B cell (primary cell): Measurements from ENCODE around the gene ING4. TPM values are rescaled to one million over a fixed set of nuclear protein-coding genes. Genes with fewer than 3 reads are reported as not detected.

Experiments
- ATAC-seq: fragments of 200-7000 bp; cut with Tn5 transposase; one replicate; pipeline ENCODE4 v1.10.0; 2021; ENCODE audit warnings: low read depth, mild to moderate bottlenecking, moderate number of reproducible peaks, moderate library complexity
- CTCF ChIA-PET: fragments of 350-600 bp; sonication (Branson Sonifier 250); formaldehyde crosslinking; loops from one replicate; lab custom pipeline; 2021; ENCODE audit warnings: antibody characterized with exemption, inconsistent platforms; lab: Charles Lee
- POLR2A ChIA-PET: fragments of 350-600 bp; sonication (Branson Sonifier 250); formaldehyde crosslinking; loops from one replicate; lab custom pipeline; 2021; ENCODE audit warnings: antibody characterized with exemption; lab: Charles Lee
- DNase-seq: peaks from one replicate; pipeline ENCODE4 v3.0.0; 2013
- H2AFZ ChIP-seq: 2 replicates; pipeline ENCODE4 v1.6.1; 2012; ENCODE audit warnings: mild to moderate bottlenecking, low read depth, low read length; ENCODE audit not compliant: insufficient read depth, poor library complexity, severe bottlenecking
- H3K27ac ChIP-seq, 2 donors: 1 replicate in 1 of 2; 2 replicates in 1 of 2; pipeline ENCODE4 v1.5.1; 2012 to 2013; ENCODE audit warnings: low read length in 2 of 2, mild to moderate bottlenecking in 2 of 2, moderate library complexity in 1 of 2
- H3K27me3 ChIP-seq, 4 experiments: fragments of 200-600 bp in 1 of 4; sonication (generic) in 1 of 4; replicated peaks in 1 of 4; 1 replicate in 2 of 4; 2 replicates in 2 of 4; pipeline versions ENCODE4 v1.6.1 to v1.7.0; 2013 to 2016; ENCODE audit warnings: low read length in 3 of 4, mild to moderate bottlenecking in 2 of 4, mixed read lengths in 1 of 4, moderate library complexity in 1 of 4; ENCODE audit not compliant: insufficient read depth in 4 of 4, control insufficient read depth in 3 of 4; ENCODE audit errors: control extremely low read depth in 1 of 4
- H3K36me3 ChIP-seq, 2 experiments: replicated peaks in 1 of 2; 1 replicate in 1 of 2; 2 replicates in 1 of 2; pipeline versions ENCODE4 v1.6.1 to v1.7.1; 2013; ENCODE audit warnings: low read length in 1 of 2; ENCODE audit not compliant: insufficient read depth in 2 of 2, control insufficient read depth in 1 of 2; ENCODE audit errors: control extremely low read depth in 1 of 2, extremely low read depth in 1 of 2
- H3K4me1 ChIP-seq, 2 donors: fragments of 200-600 bp in 1 of 2; sonication (generic) in 1 of 2; 1 replicate in 1 of 2; 2 replicates in 1 of 2; pipeline versions ENCODE4 v1.5.1 to v1.6.1; 2013 to 2017; ENCODE audit warnings: low read length in 2 of 2; ENCODE audit not compliant: control insufficient read depth in 2 of 2, insufficient read depth in 2 of 2
- H3K4me2 ChIP-seq: replicated peaks from 2 replicates; pipeline ENCODE3; 2012; ENCODE audit warnings: mild to moderate bottlenecking, low read depth, low read length; ENCODE audit not compliant: poor library complexity, severe bottlenecking
- H3K4me3 ChIP-seq, 5 experiments: fragments of 200-600 bp in 1 of 5; sonication (generic) in 1 of 5; 1 replicate in 3 of 5; 2 replicates in 2 of 5; pipeline versions ENCODE4 v1.5.1 to v1.7.0; 2011 to 2016; ENCODE audit warnings: low read length in 4 of 5, mild to moderate bottlenecking in 4 of 5, low read depth in 2 of 5, control low read depth in 1 of 5, moderate library complexity in 1 of 5; ENCODE audit not compliant: insufficient read depth in 1 of 5; ENCODE audit errors: control extremely low read depth in 1 of 5, extremely low read depth in 1 of 5
- H3K79me2 ChIP-seq: fragments of 200-600 bp; sonication (generic); one replicate; pipeline ENCODE4 v1.6.0; 2016; ENCODE audit warnings: low read length; ENCODE audit not compliant: control insufficient read depth, insufficient read depth
- H3K9ac ChIP-seq: fragments of 200-600 bp; sonication (generic); 2 replicates; pipeline ENCODE4 v1.6.1; 2017; ENCODE audit warnings: mild to moderate bottlenecking, low read length, moderate library complexity
- H3K9me3 ChIP-seq, 3 donors: one replicate each; pipeline versions ENCODE4 v1.6.1 to v1.7.1; 2013; ENCODE audit warnings: low read length in 2 of 3; ENCODE audit not compliant: control insufficient read depth in 2 of 3, insufficient read depth in 1 of 3; ENCODE audit errors: control extremely low read depth in 1 of 3
- H4K20me1 ChIP-seq: 2 replicates; pipeline ENCODE4 v1.6.0; 2012; ENCODE audit warnings: mild to moderate bottlenecking, low read length; ENCODE audit not compliant: insufficient read depth, control insufficient read depth, poor library complexity, severe bottlenecking
- H3K27ac Mint-ChIP-seq: one replicate; pipeline ENCODE4 v1.8.0; 2021; ENCODE audit warnings: mixed read lengths
- H3K27me3 Mint-ChIP-seq: one replicate; pipeline ENCODE4 v1.8.0; 2021; ENCODE audit warnings: mixed read lengths
- H3K4me1 Mint-ChIP-seq: one replicate; pipeline ENCODE4 v1.8.0; 2021; ENCODE audit warnings: mixed read lengths
- H3K4me3 Mint-ChIP-seq: one replicate; pipeline ENCODE4 v1.8.0; 2021; ENCODE audit warnings: mixed read lengths
- H3K9me3 Mint-ChIP-seq: one replicate; pipeline ENCODE4 v1.8.0; 2022; ENCODE audit warnings: mixed read lengths; ENCODE audit not compliant: insufficient read depth
- CTCF ChIP-seq: fragments of 200-600 bp; IDR thresholded peaks from one replicate; pipeline ENCODE4 v1.8.0; 2022; ENCODE audit warnings: antibody characterized with exemption, mild to moderate bottlenecking
- EZH2 ChIP-seq: IDR thresholded peaks from 2 replicates; pipeline ENCODE4 v1.6.1; 2012; ENCODE audit warnings: borderline replicate concordance, low read depth, mild to moderate bottlenecking, moderate library complexity, low read length; ENCODE audit not compliant: insufficient read depth, poor library complexity, severe bottlenecking
- WGBS: methylation state at CpG from one replicate; pipeline ENCODE4 v1.1.5; 2013; ENCODE audit warnings: missing lambda C conversion rate; ENCODE audit not compliant: insufficient coverage; 5-methylcytosine and 5-hydroxymethylcytosine counted together
- intact Hi-C: fragments of 100-400 bp; cut with micrococcal nuclease; formaldehyde crosslinking; loops from one replicate; pipeline ENCODE4 v1.10.0; 2022
- polyA plus RNA-seq: library from polyadenylated mRNA; depleted of rRNA; stranded (reverse); fragments of >200 nt; gene quantifications from 2 replicates; pipeline ENCODE4 v1.2.3, GENCODE V29; 2012
- total RNA-seq, 2 donors: library from RNA; stranded (reverse); fragments of 120-200 nt in 1 of 2; gene quantifications; 1 replicate in 1 of 2; 2 replicates in 1 of 2; pipeline versions ENCODE4 v1.2.3 to v1.2.4, GENCODE V29; 2013 to 2022

The ING4 gene
- total and polyA plus RNA-seq, 2 donors (not counting 1 experiment from before 2014, with no cell fraction given) = 81.1 to 110 TPM

DNA sequence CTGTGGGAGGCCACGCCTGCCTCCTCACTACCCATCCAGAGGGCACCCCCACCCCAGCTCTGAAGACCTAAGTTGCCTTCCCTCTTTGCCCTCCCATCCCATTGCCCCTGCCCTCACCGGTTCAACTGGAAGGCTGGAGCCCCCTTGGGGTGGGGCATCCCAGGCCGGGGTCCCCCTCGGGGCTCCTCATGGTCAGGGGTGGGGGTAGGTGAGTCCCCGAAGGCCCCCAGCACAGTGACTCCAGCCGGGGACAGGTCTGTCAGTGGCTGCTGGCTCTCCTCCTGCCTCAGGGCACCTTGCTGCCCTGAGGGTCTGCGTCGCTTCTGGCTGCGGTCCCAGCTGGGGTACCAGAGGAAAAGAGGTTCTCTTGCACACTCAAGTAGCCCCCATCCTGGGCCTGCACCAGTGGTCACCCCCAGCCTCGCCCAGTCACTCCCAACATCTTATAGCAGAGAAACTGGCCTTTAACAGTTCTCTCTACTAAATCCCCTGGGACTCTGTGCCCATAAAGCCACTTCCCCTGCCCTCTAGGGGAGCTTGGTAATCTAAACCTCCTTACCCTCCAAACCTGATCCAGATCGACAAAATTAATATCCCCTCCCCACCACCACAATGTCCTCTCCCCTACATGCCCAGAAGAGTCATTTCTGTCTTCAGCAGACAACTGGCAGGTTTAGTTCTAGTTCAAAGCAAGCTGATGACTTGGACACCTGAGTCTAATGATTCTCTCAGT lies 32.6 kb upstream of the ING4 start:
- Histone ChIP-seq H2AFZ (no peak overlapping the region), H3K79me2 (peaks cover 13% of the 10 kb centered on the region), H3K4me2 (peak overlapping the region; percentile 69), H3K27ac (no peak overlapping the region), H3K27me3 (peaks cover 0 to 5% (median 0%) of the 10 kb centered on the region in 4 experiments), H4K20me1 (no peaks in the 10 kb centered on the region), H3K9me3 (peaks cover 0 to 3% (median 0%) of the 10 kb centered on the region in 3 donors), H3K36me3 (peaks cover 0 to 4% of the 10 kb centered on the region in 2 experiments), H3K9ac (no peak overlapping the region), H3K4me1 (peaks cover 41 to 50% of the 10 kb centered on the region in 2 donors), H3K4me3 (no peak overlapping the region)
- Mint-ChIP-seq H3K4me3 (no peak overlapping the region), H3K4me1 (peaks cover 52% of the 10 kb centered on the region), H3K9me3 (no peaks in the 10 kb centered on the region), H3K27ac (no peak overlapping the region), H3K27me3 (no peaks in the 10 kb centered on the region)
- DNase-seq (peak; percentile 34), ATAC-seq (no peak)
- POLR2A ChIA-PET = interaction anchor here (0.6 to 2.6 kb wide), 2 partner anchors 28 to 71 kb away, joined by 3 to 13 read pairs; partner anchors contain the start of gene COPS7A
- TF ChIP-seq CTCF (no peak), EZH2 (no peak)
- intact Hi-C loops = loop anchor here (2.0 kb wide), 1 partner anchor 29 kb away; the partner anchor contains the start of gene COPS7A
- WGBS = 66% methylated on average over 9 of the region's 11 CpGs
- CTCF ChIA-PET = interaction anchor here (1.3 to 1.7 kb wide), 3 partner anchors 11 to 58 kb away, joined by 3 to 6 read pairs (median 4); no protein-coding TSS in a partner anchor

DNA sequence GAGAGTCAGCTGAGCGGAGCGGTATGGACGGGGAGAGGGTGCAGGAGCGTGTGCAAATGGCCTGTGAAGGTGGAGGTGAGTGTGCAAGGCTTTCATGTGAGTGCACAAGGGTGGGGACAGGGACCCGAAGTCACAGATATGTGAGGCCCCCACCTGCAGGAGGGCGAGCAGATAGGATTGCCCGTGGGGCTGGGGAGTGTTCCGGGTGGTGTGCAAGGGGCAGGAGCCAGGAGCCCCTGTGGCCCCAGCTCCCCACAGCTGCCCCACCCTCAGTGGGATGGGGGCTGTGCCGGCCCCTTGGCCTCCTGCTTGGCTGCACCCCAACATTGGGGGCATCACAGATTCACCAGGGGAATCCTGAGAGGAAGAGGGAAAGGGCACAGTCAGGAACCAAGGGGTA lies 31.8 kb upstream of the ING4 start:
- H3K4me1 Mint-ChIP-seq = peaks cover 57% of the 10 kb centered on the region
- CTCF ChIA-PET = no interaction called here
- H3K4me3 Mint-ChIP-seq = no peak overlapping the region

More for the DNA sequence above, 31.8 kb upstream of the ING4 start:
- H4K20me1 ChIP-seq = no peaks in the 10 kb centered on the region
- 79% methylated on average over 7 of the region's 9 CpGs for WGBS
- no peak overlapping the region for H2AFZ ChIP-seq
- H3K4me1 ChIP-seq = peaks cover 41 to 51% of the 10 kb centered on the region in 2 donors
- H3K27me3 Mint-ChIP-seq = no peaks in the 10 kb centered on the region
- peaks cover 0 to 3% (median 0%) of the 10 kb centered on the region in 3 donors for H3K9me3 ChIP-seq
- H3K4me3 ChIP-seq = no peak overlapping the region
- H3K27ac Mint-ChIP-seq = no peak overlapping the region
- intact Hi-C loops = no loop called here
- POLR2A ChIA-PET = no interaction called here
- ATAC-seq (no peak), DNase-seq (no peak)
- H3K9me3 Mint-ChIP-seq = no peaks in the 10 kb centered on the region
- peaks cover 0 to 3% (median 0%) of the 10 kb centered on the region in 4 experiments for H3K27me3 ChIP-seq
- H3K79me2 ChIP-seq = peaks cover 21% of the 10 kb centered on the region
- no peak overlapping the region for H3K9ac ChIP-seq
- TF ChIP-seq EZH2 = no peak
- no peak for TF ChIP-seq CTCF
- H3K36me3 ChIP-seq = peaks cover 0 to 4% of the 10 kb centered on the region in 2 experiments
- H3K4me2 ChIP-seq = no peak overlapping the region
- no peak overlapping the region for H3K27ac ChIP-seq
